Activated CD4-positive, alpha-beta T cell treated with anti-CD3 and anti-CD28 coated beads for 48 hours (primary cell): ENCODE results near the gene PLEKHA3.
"Not testable (repeated sequence)": the region's sequence is repeated elsewhere in the genome, so short reads cannot be mapped to it uniquely, and the experiment has no call there.

Experiments used
- DNase-seq: peaks from one replicate; pipeline ENCODE4 v3.0.0-alpha.2; 2020

The PLEKHA3 gene

DNA sequence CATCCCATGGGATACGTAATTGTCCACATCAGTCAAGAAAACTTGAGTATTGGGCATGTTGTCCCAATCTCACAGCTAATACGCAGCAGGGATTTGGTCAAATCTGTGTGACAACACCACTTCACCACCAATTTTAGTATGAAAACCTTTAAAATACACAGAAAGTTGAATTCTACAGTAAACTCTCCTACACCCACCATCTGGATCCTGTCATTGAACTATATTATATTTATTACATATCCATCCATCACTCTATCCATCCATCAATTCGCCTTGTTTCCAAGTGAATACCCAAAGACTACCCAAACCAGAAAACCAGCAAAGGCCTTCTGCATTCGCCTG lies 1.0 kb upstream of the PLEKHA3 start:
- no peak for DNase-seq

DNA sequence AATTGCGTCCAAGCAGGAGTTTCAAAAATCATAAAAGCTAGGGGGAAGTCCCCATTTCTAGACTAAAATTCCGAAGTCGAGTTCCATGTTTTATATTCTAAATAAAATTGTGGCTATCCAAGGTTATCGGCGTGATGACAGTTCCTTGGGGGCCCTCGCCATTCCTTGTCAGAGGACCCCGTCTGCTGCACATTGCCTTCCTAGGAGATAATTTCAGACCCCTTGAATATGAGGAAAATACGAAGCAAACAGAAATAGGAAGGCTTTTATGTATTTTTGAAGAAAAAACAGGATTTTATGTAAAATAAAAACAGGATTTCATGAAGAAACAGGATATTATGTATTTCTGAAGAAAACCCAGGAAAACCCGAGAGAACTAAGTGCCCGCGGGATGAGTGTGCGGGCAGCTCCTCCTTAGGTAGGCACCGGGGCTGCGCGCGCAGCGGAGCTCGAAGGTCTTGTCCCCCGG lies 465 bp upstream of the PLEKHA3 start:
- DNase-seq = no peak

DNA sequence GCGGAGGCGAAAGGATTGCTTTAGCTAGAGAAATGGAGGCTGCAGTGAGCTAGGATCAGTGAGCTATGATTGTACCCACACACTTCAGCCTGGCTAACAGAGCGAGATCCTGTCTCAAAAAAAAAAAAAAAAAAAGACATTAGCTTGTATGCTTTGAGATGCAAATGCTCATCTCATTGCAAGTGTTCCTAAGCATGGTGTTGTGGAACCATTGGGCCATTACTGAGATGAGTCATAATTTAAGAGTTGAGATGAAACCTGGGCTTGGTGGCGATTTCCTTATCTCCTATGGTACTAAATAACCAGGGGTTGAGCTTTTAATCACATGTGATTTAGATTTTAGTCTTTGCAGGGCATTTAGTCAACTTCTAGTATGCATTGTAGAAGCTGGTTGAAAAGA lies 2.2 kb downstream of the PLEKHA3 start:
- DNase-seq = no peak

DNA sequence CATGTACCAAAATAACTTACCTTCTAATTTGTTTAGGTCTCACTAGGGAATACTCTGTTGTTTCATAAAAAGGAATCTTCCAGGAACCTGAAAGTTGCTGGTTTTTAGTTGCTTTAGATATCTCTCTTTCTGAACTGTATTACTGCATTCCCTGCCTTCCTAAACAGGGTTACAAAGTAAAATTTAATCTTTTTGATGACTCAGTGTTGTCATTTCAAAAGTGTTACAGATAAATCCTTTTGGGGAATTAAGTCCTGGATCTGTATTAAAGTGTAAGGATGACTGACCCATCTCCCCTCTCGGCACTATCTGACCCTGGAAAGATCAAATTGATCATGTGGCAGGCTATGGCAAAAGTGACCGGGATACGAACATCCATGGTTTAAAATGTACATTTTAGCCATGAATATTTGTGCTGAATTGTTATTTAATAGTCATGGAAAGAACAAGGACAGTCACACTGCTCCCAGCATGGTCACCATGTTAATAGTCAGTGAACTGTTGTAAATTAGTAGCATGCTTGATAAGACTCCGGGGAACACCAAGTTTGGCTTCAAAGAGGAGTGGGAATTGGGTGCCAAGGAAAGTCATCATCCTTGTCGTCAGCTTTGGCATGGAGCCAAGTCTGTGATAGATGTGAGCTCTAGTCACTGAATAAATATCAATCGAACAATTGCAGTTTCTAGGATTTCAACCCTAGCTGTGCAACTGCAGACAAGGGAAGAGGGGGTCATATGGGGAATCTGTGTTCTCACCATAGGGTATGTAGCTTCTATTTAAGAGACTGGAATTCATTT lies 4.2 kb downstream of the PLEKHA3 start:
- no peak for DNase-seq

DNA sequence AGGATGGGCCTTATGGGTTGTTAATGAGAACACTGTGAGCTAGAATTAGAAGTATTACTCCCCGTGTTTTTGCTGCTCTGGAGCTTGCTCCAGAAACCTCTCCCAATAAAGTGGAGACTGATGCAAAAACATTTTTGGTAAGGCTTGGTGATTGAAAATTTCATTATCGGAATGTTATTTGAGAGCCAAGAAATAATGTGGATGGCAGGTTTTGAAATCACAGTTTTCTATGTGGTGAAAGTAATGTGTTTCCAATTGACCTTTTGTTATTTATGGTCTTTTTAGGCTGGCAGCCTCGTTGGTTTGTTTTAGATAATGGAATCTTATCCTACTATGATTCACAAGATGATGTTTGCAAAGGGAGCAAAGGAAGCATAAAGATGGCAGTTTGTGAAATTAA lies 5.1 kb downstream of the PLEKHA3 start:
- DNase-seq = no peak

DNA sequence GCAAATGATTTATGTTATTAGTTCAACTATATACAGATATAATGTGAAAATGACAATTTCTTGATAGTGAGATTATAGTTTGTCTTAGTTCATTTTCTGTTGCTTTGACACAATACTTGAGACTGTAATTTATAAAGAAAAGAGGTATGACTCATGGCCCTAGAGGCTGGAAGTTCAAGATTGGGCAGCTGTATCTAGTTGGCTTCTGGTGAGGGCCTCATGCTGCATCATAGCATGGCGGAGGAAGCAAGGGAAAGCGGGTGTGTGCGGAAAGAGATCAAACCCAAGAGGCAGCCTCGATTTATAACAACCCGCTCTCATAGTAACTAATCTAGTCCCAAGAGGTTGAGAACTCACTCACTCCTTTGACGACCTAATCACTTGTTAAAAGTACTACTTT lies 11.4 kb downstream of the PLEKHA3 start:
- no peak for DNase-seq

DNA sequence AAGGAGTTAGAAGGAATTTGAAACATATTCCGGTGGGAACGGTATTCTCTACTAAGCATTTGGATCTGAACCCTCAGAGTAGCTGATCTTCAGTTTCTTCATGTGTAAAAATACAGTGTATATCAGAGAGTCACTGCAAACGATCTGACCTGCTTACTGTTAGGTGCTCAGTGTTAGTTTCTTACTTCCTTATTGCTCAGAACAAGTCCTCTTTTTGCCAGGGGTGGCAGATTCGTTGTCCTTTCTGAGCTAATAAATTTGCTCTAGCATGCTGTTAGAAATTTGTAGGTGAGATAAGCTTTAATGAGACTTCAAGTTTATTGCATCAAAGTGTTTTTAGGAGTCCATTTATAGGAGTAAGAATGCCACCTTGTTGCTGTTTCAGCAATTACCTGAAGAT lies 15.8 kb downstream of the PLEKHA3 start:
- no peak for DNase-seq

DNA sequence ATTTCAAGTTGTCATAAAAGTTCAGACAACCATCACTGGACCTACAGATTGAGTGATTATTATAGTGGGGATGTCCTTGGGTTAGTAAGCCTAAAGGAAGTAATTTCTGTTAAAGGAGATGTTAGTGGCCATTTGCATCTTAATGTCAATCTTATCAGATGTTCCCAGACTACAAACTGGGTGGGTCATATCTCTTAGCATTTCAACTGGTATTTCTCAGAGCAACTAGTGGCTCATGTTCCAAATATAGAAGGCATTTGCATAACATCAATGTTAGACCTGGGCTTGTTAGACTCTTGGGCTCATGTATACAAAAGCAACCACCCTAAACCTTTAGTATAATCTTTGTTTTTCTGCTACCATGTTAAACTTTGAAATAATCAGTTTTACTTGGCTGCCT lies 17.9 kb downstream of the PLEKHA3 start:
- DNase-seq = no peak

DNA sequence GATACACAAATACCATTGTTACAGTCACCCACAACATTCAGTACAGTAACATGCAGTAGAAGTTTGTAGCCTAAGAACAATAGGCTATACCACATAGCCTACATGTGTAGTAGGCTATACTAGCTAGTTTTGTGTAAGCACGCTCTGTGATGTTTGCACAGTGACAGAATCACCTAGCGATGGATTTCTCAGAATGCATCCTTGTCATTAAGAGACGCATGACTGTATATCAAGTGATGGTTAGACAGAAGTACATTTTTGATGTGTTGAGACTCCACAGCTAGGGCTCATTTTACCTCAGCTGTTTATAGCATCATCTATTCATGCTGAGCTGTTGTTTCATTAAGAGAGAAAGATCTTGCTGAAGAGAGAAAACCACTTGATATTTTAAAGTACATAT lies 19.4 kb downstream of the PLEKHA3 start:
- DNase-seq = no peak

DNA sequence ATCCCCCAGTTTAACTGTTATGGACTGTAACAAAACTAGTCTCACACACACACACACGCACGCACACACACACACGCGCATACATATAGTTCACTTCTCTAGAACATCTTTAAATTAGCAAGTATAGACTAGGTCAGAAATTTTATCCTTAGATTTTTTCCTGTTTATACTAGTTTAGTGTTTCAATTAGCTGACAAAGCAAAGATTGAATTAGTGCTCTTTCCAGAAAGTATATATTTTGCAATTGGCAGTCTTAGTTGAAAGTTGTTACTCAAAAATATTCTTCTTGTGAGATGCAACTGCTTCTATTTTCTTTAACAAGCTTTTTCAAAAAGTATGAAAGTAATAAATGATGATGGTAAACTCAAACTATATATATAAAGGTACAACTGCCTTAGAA lies 22.5 kb downstream of the PLEKHA3 start:
- DNase-seq = no peak

DNA sequence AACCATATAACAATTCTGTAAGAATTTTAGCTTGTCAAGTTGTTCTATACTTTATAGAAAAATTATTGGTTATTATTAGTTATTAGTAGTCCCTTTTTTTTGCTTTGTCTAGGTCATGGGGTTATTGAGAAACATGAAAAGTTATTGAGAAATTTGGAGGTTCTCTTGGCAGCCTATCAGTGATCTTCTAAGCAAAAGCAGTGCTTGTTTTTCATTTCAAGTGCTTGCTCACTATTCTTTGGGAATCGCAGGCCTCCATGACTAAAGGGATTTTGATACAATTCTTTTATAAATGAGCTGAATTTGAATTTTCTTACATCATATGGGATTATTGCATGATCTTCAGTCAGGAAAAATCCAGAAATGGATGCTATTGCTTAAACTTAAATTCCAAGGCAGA lies 25.8 kb downstream of the PLEKHA3 start:
- DNase-seq = no peak

DNA sequence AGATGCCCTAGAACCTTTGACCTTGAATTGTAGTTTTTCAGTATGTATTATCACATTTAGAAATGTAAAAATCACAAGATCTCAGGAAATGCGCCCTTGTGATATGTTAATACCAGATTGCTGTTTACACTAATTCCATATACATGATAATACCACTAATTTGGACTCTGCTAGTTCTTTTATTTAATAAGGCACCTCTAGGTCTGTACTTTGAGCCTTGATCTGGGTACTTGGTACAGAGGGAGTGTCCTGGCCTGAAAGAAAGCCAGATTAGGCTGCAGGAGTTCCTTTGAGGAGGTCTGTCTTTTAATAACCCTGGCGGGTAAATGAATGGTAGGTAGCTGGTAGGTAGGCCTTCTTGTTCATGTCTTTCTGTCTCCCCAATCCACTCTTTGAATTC lies 26.3 kb downstream of the PLEKHA3 start:
- DNase-seq = no peak

DNA sequence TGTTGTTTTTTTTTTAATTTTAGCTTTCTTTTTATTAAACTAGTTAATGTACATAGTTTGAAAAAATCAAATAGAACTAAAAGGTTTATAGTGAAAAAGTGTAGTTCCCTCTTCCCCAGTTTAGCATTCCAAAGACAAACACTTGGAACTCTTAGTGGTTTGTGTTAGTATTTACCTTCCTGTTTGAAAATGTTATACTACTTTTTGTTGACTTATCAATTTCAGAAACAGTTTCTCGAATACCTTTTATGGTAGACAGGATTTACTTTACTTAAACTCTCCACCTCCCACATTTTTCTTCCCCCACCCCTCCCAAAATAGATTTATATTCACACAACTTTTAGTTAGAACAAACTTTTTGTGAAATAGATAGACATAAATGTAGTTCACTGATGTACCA lies 26.7 kb downstream of the PLEKHA3 start:
- DNase-seq = no peak

DNA sequence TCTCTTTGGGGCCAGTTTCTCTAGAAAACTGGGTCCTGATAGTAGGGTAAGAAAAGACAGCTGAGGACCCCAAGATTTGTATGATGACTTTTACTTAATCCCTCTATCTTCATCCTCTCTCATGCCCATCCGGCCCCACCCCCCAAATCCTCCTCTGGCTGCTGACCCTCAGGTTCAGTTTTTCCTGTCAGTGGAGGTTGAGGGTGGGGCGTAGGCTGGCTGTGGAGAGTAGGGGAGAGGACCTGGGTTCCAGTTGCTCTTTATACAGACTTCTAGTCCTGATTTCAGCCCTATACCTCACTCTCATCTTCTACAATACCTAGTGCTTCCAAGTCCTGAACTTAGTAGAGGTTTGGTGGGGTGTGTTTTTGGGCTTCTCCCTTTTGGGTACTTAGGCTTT lies 28.4 kb downstream of the PLEKHA3 start:
- DNase-seq = no peak

DNA sequence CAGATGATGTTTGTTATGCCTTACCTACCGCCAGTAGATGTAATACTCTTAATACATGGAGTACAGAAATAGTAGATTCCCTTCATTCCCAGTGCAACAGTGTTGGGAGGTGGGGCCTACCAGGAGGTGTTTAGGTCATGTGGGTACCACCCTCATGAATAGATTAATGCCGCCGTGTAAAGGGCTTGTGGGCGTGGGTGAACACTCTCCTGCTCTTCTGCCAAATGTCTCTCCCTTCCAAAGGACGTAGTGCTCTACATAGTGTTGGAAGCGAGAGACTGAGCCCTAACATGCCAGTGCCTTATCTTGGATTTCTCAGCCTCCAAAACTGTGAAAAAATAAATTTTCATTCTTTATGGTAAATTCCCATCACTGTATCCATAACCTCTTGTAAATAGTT lies 30.1 kb downstream of the PLEKHA3 start:
- no peak for DNase-seq

DNA sequence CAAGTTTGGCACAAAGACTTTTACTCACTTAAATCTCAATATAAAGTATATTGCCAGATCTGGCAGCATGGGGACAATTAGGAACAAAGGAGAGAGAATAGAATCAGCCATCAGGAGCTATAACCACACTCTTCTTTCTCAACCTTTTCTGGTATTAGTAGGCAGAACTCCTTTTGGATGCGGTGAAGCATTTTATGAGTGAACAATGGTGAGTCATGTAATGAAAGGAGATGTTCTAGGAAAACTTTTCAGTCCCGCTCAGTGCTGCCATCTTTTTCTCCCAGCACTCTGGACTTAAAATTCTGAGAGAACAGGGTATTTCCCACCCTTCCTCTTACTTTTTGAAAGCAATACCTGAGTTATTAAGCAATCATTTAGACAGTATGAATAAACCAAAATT lies 32.2 kb downstream of the PLEKHA3 start:
- no peak for DNase-seq

DNA sequence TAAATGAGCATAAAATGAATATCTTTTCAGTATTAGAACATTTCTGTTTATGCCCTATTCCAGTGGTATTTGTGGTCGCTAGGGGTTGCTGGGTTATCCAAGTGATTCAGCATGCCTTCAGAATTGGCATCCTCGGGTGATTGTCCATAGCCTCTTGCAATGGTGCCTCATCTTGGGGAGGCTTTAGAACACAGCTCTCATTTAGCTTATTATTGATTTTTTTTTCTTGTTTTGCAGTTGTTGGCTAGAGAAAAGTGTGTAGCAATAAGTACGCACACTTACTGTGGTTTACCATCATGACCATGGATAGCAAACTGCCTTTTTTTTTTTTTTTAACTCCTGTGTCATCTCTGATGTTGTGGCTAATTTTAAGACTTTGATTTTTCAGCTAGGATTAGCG lies 33.6 kb downstream of the PLEKHA3 start:
- no peak for DNase-seq

DNA sequence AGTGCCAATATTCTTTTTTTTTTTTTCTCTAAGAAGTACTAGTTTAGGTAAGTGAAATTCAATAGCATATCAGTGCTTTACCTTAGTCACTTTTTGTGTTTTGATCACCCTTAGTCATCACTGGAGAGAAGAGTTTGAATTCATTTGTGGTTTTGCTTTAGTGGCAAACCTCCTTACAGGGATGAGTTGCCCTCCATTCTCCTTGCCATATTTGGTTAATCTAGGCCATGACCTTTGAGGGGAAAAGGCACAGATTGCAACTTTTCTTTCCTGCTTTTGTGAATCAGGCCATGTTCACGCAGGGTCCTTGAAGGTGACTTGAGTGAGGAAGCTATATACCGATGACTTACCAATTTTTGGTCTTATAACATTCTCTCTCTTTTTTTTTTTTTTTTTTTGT lies 34.4 kb downstream of the PLEKHA3 start:
- peak; percentile 61 for DNase-seq

DNA sequence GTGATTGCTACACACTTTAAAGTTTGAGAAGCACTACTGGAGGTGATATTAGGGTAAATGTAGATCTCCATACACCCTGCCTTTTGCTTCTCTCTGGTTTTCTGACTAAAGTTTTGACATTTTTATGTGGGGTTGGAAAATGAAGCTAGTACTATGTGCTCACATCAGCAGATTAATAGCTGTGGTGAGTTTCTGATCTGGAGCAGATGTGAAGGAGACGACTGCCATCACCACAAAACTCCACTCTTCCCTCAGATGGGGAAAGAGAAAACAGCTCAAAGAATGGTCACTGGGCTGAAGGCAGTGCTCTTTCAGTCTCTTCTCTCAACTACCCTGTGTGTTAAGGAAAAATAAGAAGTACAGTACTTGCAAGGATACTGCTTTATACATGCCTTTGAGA lies 37.2 kb downstream of the PLEKHA3 start:
- no peak for DNase-seq

DNA sequence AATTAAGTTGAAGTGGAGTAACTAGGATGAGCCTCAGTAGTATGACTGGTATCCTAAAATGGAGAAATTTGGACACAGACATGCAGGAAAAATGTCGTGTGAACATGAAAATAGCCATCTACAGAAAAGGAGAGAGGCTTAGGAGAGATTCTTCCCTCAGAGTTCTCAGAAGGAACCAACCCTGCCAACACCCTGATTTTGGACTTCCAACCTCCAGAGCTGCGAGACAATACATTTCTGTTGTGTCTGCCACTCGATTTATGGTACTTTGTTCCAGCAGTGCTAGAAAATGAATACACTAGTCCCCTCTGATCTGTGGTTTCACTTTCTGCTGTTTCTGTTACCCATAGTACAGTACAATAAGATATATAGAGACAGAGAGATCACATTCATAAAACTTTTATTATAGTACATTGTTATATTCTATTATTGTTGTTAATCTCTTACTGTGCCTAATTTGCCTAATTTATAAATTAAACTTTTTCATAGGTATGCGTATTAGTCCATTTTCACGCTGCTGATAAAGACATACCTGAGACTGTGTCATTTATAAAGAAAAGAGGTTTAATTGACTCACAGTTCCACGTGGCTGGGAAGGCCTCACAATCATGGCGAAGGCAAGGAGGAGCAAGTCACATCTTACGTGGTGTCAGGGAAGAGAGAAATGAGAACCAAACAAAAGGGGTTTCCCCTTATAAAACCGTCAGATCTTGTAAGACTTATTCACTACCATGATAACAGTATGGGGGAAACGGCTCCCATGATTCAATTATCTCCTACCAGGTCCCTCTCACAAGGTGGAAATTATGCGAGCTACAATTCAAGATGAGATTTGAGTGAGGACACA lies 41.3 kb downstream of the PLEKHA3 start:
- DNase-seq = peak; percentile 63

DNA sequence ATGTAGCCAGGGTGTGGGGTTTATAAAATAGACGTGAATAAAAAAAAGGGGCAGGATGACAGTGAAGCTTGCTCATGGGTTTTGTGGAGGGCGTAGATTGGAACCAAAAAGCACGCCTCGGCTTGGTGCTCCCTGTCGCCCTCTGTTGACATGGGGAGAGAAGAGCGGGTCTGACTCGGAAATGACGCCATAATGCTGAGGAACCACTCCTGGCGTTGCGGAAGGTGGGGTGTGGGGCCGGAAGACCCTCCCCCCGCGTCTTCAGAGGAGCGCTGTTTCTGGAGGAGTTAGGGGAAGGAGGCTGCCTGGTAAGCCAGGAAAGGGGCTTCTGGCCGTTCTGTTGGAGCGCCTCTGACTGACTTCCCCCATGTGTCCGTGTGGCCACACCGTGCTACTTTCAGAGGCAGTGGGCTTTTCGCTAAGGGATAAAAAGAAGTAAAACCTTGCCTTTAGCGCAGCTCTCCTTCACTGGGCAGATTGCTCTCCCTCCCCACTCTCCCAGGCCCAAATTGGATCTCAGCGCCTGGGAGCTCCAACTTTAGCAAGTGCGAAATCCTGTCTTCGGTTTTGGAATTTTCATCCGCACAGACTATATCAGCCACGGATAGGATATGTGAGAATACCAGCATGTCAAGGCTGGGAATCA lies 42.8 kb downstream of the PLEKHA3 start:
- DNase-seq = peak; percentile 86

DNA sequence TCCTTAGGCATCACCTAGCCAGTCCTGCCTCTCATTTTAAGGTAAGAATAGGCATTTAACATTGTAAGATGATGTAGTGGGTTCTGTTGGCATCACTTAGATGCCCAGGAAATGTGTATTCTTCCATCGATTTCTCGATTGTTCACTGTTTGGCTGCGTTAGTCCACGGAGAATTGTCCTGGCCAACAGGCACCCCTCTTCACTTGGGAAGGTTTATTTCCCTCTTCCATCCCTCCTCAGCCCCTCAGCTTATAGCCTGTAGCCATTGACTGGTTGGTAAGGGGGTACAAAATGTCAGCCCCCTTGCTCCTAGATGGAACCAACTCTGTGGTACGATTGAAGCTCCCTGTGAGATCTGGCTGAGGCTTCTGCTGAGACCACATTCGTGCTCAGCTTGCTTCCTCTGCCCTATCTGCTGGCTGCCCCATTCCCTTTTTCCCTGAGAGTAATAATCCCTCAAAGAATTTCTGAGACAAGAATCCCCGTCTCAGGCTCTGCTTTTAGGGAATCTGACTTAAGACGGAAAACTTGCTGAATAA lies 43.4 kb downstream of the PLEKHA3 start:
- DNase-seq = no peak

DNA sequence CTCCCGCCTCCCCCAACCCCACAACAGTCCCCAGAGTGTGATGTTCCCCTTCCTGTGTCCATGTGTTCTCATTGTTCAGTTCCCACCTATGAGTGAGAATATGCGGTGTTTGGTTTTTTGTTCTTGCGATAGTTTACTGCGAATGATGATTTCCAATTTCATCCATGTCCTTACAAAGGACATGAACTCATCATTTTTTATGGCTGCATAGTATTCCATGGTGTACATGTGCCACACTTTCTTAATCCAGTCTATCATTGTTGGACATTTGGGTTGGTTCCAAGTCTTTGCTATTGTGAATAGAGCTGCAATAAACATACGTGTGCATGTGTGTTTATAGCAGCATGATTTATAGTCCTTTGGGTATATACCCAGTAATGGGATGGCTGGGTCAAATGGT lies 44.8 kb downstream of the PLEKHA3 start:
- DNase-seq = not testable (repeated sequence)

DNA sequence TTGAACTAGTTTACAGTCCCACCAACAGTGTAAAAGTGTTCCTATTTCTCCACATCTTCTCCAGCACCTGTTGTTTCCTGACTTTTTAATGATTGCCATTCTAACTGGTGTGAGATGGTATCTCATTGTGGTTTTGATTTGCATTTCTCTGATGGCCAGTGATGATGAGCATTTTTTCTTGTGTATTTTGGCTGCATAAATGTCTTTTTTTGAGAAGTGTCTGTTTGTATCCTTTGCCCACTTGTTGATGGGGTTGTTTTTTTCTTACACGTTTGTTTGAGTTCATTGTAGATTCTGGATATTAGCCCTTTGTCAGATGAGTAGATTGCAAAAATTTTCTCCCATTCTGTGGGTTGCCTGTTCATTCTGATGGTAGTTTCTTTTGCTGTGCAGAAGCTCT lies 45.2 kb downstream of the PLEKHA3 start:
- DNase-seq = not testable (repeated sequence)
